Measurements from ENCODE around the gene AMIGO1.
A peak's percentile ranks its signal among the peaks of the same experiment; 100 is the strongest.

Gene AMIGO1

GRCh38 chr1:109467301-109467777, 42.2 kb downstream of the AMIGO1 start:
- Histone ChIP-seq H3K27ac (no peak overlapping the region), H3K9ac (no peak overlapping the region), H3K27me3 (peaks cover 60% of the 10 kb centered on the region), H3K4me2 (0 out of 2 replicates have a peak overlapping the region, but pooled peaks have one; percentile 11), H3K9me3 (peaks cover 16% of the 10 kb centered on the region), H4K20me1 (no peaks in the 10 kb centered on the region), H3K4me3 (no peak overlapping the region), H3K36me3 (no peaks in the 10 kb centered on the region), H3K4me1 (peaks cover 9% of the 10 kb centered on the region; the same call in 1 of the 2 replicates)
- TF ChIP-seq Cebpa-rat (IDR thresholded peaks at IDR 0.05), result no peak

- no peak for TF ChIP-seq Cebpa-rat (IDR thresholded peaks at IDR 0.05)
- H3K9ac ChIP-seq, result no peak within 1 kb of the TSS
- H3K27ac ChIP-seq, result no peak within 1 kb of the TSS
- no peaks in the 10 kb centered on the region for H3K36me3 ChIP-seq
- peak within 1 kb of the TSS; percentile 58 for H3K4me3 ChIP-seq
- H3K4me2 ChIP-seq, result peak within 1 kb of the TSS; percentile 67
- peaks cover 60% of the 10 kb centered on the region for H3K27me3 ChIP-seq
- H3K4me1 ChIP-seq, result peaks cover 9% of the 10 kb centered on the region; the same call in 1 of the 2 replicates
- H3K9me3 ChIP-seq, result peaks cover 16% of the 10 kb centered on the region
- no peaks in the 10 kb centered on the region for H4K20me1 ChIP-seq
These were observed 42.9 kb downstream of the AMIGO1 start, which contains the start of gene SYPL2 for GRCh38 chr1:109466452-109467300. Gene SYPL2, plus strand, starts transcription at chr1:109466546. Its CDS starts 298 bp downstream, at chr1:109466844.

GRCh38 chr1:109466125-109466451, 43.4 kb downstream of the AMIGO1 start:
- Histone ChIP-seq H3K4me2 (peak overlapping the region; percentile 67), H3K4me3 (peak overlapping the region; percentile 58), H3K9me3 (peaks cover 16% of the 10 kb centered on the region), H3K27me3 (peaks cover 60% of the 10 kb centered on the region), H3K9ac (no peak overlapping the region), H3K4me1 (peaks cover 9% of the 10 kb centered on the region; the same call in 1 of the 2 replicates), H3K27ac (no peak overlapping the region), H3K36me3 (no peaks in the 10 kb centered on the region), H4K20me1 (no peaks in the 10 kb centered on the region)
- TF ChIP-seq Cebpa-rat (IDR thresholded peaks at IDR 0.05), result no peak

- H3K27me3 ChIP-seq, result no peaks in the 10 kb centered on the region
- H3K9me3 ChIP-seq, result peaks cover 38% of the 10 kb centered on the region
- no peak overlapping the region for H3K27ac ChIP-seq
- H3K4me3 ChIP-seq, result no peak overlapping the region
- no peak for TF ChIP-seq Cebpa-rat (IDR thresholded peaks at IDR 0.05)
- H4K20me1 ChIP-seq, result no peaks in the 10 kb centered on the region
- no peak overlapping the region for H3K4me2 ChIP-seq
- H3K36me3 ChIP-seq, result no peaks in the 10 kb centered on the region
- H3K4me1 ChIP-seq, result no peaks in the 10 kb centered on the region
- no peak overlapping the region for H3K9ac ChIP-seq
These were observed 51.7 kb downstream of the AMIGO1 start for GRCh38 chr1:109457819-109458218.

- Histone ChIP-seq H4K20me1 (no peaks in the 10 kb centered on the region), H3K36me3 (no peaks in the 10 kb centered on the region)
These were observed 54.9 kb downstream of the AMIGO1 start for GRCh38 chr1:109454497-109455133.

More at GRCh38 chr1:109454497-109455133, 54.9 kb downstream of the AMIGO1 start:
- Histone ChIP-seq H3K9me3 (peaks cover 47% of the 10 kb centered on the region), H3K4me3 (no peak overlapping the region), H3K4me2 (no peak overlapping the region), H3K27me3 (no peaks in the 10 kb centered on the region), H3K27ac (no peak overlapping the region), H3K4me1 (no peaks in the 10 kb centered on the region), H3K9ac (no peak overlapping the region)
- no peak for TF ChIP-seq Cebpa-rat (IDR thresholded peaks at IDR 0.05)
